Activated T-cell treated with anti-CD3 and anti-CD28 coated beads for 24 hours (primary cell): Measurements from ENCODE around the gene PHEX.

Experiments
- DNase-seq: peaks from one replicate; pipeline ENCODE4 v3.0.0-alpha.2; 2020; ENCODE audit warnings: low read depth

The PHEX gene

GRCh38 chrX:22032084-22032483, at the start of gene PHEX:
PHEX (plus strand) TSS chrX:22032325; CDS start chrX:22033006, 681 bp downstream.
- no peak for DNase-seq

GRCh38 chrX:21985332-21985777, 46.8 kb upstream of the PHEX start:
- peak; percentile 57 for DNase-seq

- DNase-seq = no peak
Observed at GRCh38 chrX:21986596-21986995, 45.5 kb upstream of the PHEX start.

- peak; percentile 6 for DNase-seq
Observed at GRCh38 chrX:21989384-21989783, 42.7 kb upstream of the PHEX start.

DNA sequence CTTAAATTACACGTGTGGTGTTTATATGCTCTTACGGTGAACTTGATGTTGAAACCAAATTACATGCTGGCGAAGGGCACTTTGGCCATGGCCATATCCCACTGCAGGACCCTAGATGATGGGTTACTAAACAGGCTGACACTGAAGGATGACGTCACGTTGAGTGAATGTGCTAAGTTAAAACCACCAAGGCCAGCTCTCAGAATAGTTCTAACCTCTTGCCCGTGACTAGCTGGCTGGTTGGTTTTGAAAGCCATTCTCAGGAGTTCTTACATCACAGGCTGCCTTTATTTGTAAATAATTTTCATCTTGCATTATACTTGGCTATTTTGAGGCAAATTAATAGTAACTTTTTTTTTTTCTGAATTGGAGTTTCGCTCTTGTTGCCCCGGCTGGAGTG, 41.3 kb upstream of the PHEX start:
- DNase-seq = no peak

GRCh38 chrX:21991504-21991903, 40.6 kb upstream of the PHEX start:
- no peak for DNase-seq

GRCh38 chrX:21993265-21993664, 38.9 kb upstream of the PHEX start:
- no peak for DNase-seq

- DNase-seq = no peak
Observed at GRCh38 chrX:21996872-21997455, 35.2 kb upstream of the PHEX start.

DNA sequence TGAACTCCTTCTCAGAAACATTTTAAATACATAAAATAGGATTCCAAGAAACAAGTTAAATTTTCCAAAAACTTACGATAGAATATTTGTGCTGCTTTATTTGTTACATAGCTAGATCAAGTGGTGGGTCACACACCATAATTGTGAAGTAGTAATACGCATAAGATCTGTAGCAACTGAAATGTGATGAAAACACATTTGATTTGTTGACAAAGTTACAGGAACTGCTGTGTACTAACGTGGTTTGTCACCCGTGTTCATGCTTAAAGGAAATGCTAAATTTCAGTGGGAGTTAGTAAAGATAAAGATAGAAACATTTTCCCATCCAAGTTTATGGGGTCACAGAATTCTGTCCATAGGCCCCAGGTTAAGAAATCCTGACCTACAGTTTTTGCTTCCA, 34.1 kb upstream of the PHEX start:
- DNase-seq = no peak

GRCh38 chrX:22004866-22005265, 27.3 kb upstream of the PHEX start:
- no peak for DNase-seq

DNA sequence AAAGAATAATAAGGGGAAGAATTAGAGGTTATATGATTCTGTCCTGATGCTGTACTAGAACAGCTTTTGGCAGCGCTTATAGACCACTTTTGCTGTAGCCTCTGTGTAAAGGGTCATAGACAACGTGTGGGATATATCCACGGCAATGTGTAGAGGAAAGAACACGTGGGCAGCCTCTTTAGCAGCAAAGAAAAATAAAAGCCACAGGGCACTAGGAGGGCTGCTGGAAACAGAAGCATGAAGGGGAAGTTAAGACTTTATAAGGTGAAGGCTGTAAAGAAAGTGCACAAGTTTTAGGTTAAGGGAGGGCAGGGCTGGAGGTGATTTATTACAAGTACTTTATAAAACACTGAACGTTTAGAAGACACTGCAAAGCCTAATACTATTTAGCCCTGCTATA, 20.1 kb upstream of the PHEX start:
- DNase-seq = no peak

GRCh38 chrX:22012931-22013330, 19.2 kb upstream of the PHEX start:
- no peak for DNase-seq

GRCh38 chrX:22015139-22015750, 16.9 kb upstream of the PHEX start:
- no peak for DNase-seq

- DNase-seq = no peak
Observed at GRCh38 chrX:22021751-22022324, 10.3 kb upstream of the PHEX start.

- no peak for DNase-seq
Observed at GRCh38 chrX:22024577-22024976, 7.5 kb upstream of the PHEX start.

DNA sequence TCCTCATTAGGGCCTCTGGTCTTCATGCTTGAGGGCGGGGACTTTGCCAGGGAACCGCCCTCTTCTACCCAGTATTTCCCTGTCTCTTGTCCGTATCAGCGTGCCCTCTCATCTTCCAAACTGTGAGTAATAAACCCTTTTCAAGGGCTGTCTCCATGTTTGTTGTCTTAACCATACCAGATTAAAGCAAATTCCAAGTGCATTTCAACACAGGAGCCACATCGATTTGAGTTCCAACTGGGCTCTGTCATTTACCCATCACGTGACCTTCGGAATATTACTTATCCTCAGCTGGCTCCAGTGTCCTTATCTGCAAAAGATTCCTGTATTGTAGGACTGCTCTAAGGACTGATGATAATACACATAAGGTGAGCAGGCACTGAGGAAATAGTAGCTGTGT, 6.4 kb upstream of the PHEX start:
- DNase-seq = no peak

- DNase-seq = no peak
Observed at GRCh38 chrX:22026731-22027130, 5.4 kb upstream of the PHEX start.

- no peak for DNase-seq
Observed at GRCh38 chrX:22032506-22032905, 381 bp downstream of the PHEX start.

GRCh38 chrX:22033818-22034217, 1.7 kb downstream of the PHEX start:
- DNase-seq = no peak

GRCh38 chrX:22035236-22035635, 3.1 kb downstream of the PHEX start:
- no peak for DNase-seq

DNA sequence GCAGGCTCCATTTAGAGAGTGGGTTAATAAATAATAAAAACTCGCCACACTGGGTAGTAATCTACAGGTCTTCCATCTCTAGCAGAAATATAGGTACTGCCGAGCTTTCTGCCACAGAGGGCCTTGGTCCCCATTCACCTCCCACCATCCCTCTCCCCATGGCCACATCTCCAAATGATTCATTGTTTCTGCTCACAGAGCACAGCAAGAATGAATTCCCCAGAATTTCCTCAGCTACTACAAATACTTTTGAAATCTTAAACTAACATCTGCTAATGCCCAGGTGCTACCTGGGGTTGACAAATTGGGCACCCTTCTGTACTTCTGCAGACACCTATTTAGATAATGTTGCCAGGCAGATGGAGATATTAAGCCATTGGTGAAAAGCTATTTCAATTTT, 5.1 kb downstream of the PHEX start:
- no peak for DNase-seq

- DNase-seq = no peak
Observed at GRCh38 chrX:22037911-22038537, 5.9 kb downstream of the PHEX start.

DNA sequence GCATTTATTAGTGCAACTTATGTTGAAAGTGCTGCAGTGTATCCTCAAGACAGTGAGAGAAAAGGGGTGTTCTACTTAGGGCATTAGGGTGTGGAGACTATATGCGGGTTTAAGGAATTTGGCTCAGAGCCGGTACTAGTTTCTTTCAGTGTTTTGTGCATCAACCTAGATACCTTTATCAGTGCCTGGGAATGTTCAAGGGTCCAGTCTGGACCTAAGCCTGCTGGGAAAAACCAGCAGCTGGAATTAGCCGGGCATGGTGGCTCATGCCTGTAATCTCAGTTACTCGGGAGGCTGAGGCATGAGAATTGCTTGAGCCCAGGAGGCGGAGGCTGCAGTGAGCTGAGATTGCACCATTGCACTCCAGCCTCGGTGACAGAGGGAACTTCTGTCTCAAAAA, 7.4 kb downstream of the PHEX start:
- DNase-seq = no peak
